Fibroblast of lung (primary cell): Measurements from ENCODE around the gene PRDM11. TPM values are rescaled to one million over a fixed set of nuclear protein-coding genes. Genes with fewer than 3 reads are reported as not detected.

Source experiments
- DNase-seq, 2 donors: peaks; one replicate each; pipeline versions ENCODE4 v3.0.0 to v3.0.0-alpha.2; 2010; ENCODE audit warnings: low read depth in 2 of 2
- H2AFZ ChIP-seq: 2 replicates; pipeline ENCODE4 v1.5.1; 2012; ENCODE audit warnings: low read length, control low read depth, inconsistent platforms
- H3K27ac ChIP-seq: 2 replicates; pipeline ENCODE4 v1.5.1; 2011; ENCODE audit warnings: low read length, control low read depth; ENCODE audit not compliant: insufficient read depth
- H3K27me3 ChIP-seq: 2 replicates; pipeline ENCODE4 v1.5.1; 2011; ENCODE audit warnings: mild to moderate bottlenecking, low read length; ENCODE audit not compliant: control insufficient read depth, insufficient read depth
- H3K36me3 ChIP-seq: 2 replicates; pipeline ENCODE4 v1.5.1; 2011; ENCODE audit warnings: low read length; ENCODE audit not compliant: control insufficient read depth, insufficient read depth
- H3K4me1 ChIP-seq: 2 replicates; pipeline ENCODE4 v1.5.1; 2011; ENCODE audit warnings: low read length; ENCODE audit not compliant: control insufficient read depth, insufficient read depth; ENCODE audit errors: extremely low read depth
- H3K4me2 ChIP-seq: 2 replicates; pipeline ENCODE4 v1.5.1; 2011; ENCODE audit warnings: low read length, control low read depth; ENCODE audit not compliant: insufficient read depth; ENCODE audit errors: extremely low read depth
- H3K4me3 ChIP-seq, 4 experiments: fragments of 200-600 bp in 1 of 4; sonication (generic) in 1 of 4; replicated peaks in 1 of 4; 2 replicates each; pipeline ENCODE4 v1.5.1; 2011 to 2016; ENCODE audit warnings: low read length in 4 of 4, low read depth in 3 of 4, mild to moderate bottlenecking in 3 of 4, control low read depth in 2 of 4, inconsistent platforms in 1 of 4, mixed read lengths in 1 of 4; ENCODE audit not compliant: insufficient read depth in 1 of 4; ENCODE audit errors: control extremely low read depth in 1 of 4
- H3K79me2 ChIP-seq: 2 replicates; pipeline ENCODE4 v1.5.1; 2012; ENCODE audit warnings: mild to moderate bottlenecking, low read length, inconsistent platforms; ENCODE audit not compliant: control insufficient read depth, insufficient read depth
- H3K9ac ChIP-seq: 2 replicates; pipeline ENCODE4 v1.5.1; 2011; ENCODE audit warnings: mild to moderate bottlenecking, low read length, control low read depth; ENCODE audit not compliant: insufficient read depth
- H3K9me3 ChIP-seq: 2 replicates; pipeline ENCODE4 v1.5.1; 2012; ENCODE audit warnings: low read depth, low read length; ENCODE audit not compliant: control insufficient read depth, insufficient read depth
- H4K20me1 ChIP-seq: 2 replicates; pipeline ENCODE4 v1.5.1; 2011; ENCODE audit warnings: low read length; ENCODE audit not compliant: control insufficient read depth, insufficient read depth; ENCODE audit errors: extremely low read depth
- EZH2 ChIP-seq: IDR thresholded peaks from 2 replicates; pipeline ENCODE4 v1.5.1; 2012; ENCODE audit warnings: low read length, control low read depth, mild to moderate bottlenecking; ENCODE audit errors: missing control alignments
- polyA plus RNA-seq, 2 donors: library from polyadenylated mRNA; depleted of rRNA in 1 of 2; stranded (reverse) in 1 of 2; unstranded in 1 of 2; fragments of >200 nt; gene quantifications; 2 replicates each; pipeline ENCODE4 v1.2.1, GENCODE V29; 2011 to 2012; ENCODE audit warnings: missing spikeins in 1 of 2
- total RNA-seq: library from RNA; depleted of rRNA; stranded (reverse); fragments of >200 nt; gene quantifications from 2 replicates; pipeline ENCODE4 v1.2.1, GENCODE V29; 2014
- TF ChIP-seq, protein P1 (sequence below), 2 donors: IDR thresholded peaks in 1 of 2; conservative IDR thresholded peaks in 1 of 2; 1 replicate in 1 of 2; 2 replicates in 1 of 2; pipeline ENCODE4 v1.5.1; 2011 to 2012; ENCODE audit warnings: low read length in 2 of 2, control low read depth in 1 of 2, inconsistent platforms in 1 of 2, low read depth in 1 of 2, mild to moderate bottlenecking in 1 of 2

The PRDM11 gene
- total and polyA plus RNA-seq, 2 donors (not counting 1 experiment from before 2014, with no cell fraction given), result 3.1 to 4.0 TPM

DNA sequence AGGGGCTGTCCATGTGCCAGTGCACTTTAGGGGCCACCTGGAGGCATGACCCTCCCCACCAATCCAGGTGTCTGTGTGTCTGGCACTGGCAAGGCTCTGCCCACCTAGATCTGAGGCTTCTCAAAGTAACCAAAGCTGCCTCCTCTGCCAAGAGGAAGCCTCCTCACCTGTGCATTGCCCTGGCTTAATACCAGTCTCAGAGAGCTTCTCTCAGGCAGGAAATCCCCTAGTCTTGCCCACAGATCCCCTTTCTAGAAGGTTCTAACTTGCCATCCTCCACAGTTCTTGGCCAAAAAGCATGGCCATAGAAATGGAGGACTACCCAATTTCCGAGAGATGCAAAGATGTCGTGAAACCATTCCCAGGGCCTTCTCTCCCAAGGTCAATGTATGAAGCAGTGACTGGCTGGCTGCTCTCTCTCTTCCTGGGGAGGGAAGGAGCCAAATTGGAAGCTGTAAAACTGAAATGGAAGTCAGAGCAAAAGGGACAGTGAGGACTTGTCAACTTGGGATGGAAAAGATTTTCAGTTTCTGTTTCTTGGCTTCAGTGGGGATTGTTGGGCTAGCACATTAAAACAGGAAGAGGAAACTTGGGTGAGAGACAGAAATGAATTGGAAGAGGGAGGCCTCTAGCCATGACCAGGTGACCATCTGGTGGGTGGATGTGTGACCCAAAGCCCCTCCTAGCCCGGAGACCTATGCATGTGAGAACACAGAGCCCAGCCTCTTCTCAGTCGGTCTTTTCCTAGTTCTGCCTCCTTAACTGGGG is 68.8 kb downstream of the PRDM11 start:
- no peaks in the 10 kb centered on the region for H3K79me2 ChIP-seq
- no peaks in the 10 kb centered on the region for H4K20me1 ChIP-seq
- no peaks in the 10 kb centered on the region for H3K4me1 ChIP-seq
- no peaks in the 10 kb centered on the region for H3K27me3 ChIP-seq
- no peak overlapping the region for H3K4me3 ChIP-seq
- TF ChIP-seq EZH2, result no peak
- TF ChIP-seq, protein P1, sequence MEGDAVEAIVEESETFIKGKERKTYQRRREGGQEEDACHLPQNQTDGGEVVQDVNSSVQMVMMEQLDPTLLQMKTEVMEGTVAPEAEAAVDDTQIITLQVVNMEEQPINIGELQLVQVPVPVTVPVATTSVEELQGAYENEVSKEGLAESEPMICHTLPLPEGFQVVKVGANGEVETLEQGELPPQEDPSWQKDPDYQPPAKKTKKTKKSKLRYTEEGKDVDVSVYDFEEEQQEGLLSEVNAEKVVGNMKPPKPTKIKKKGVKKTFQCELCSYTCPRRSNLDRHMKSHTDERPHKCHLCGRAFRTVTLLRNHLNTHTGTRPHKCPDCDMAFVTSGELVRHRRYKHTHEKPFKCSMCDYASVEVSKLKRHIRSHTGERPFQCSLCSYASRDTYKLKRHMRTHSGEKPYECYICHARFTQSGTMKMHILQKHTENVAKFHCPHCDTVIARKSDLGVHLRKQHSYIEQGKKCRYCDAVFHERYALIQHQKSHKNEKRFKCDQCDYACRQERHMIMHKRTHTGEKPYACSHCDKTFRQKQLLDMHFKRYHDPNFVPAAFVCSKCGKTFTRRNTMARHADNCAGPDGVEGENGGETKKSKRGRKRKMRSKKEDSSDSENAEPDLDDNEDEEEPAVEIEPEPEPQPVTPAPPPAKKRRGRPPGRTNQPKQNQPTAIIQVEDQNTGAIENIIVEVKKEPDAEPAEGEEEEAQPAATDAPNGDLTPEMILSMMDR (conservative IDR thresholded peaks at IDR 0.05 in 1 of 2, IDR thresholded peaks at IDR 0.05 in 1 of 2; ENCODE audit: low read depth in 1 of 2, low read length in 2 of 2), result no peak
- no peaks in the 10 kb centered on the region for H3K9me3 ChIP-seq
- H3K36me3 ChIP-seq, result no peaks in the 10 kb centered on the region
- H3K27ac ChIP-seq, result no peak overlapping the region
- no peak overlapping the region for H2AFZ ChIP-seq
- H3K9ac ChIP-seq, result no peak overlapping the region
- H3K4me2 ChIP-seq, result no peak overlapping the region
- no peak for DNase-seq

DNA sequence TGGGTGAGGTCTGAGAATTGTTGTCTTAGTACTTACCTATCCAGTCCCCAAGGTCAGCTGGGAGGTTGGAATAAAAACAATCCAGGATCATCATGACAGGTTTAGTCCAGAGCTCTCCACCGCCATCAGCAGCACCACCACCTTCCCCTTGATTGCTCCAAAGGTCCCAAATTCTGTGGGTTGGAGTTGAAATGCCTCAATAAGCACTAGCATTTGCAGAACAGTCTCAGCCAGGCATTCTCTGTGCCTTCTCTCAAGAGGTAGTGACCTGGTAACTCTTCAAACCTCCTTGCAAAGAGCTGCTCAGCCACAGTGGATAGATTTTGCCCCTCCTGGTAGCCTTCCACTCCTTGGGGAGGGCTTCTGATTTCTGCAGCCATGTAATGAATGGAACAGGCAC is 69.6 kb downstream of the PRDM11 start:
- Histone ChIP-seq H3K9ac (no peak overlapping the region), H2AFZ (no peak overlapping the region), H3K27ac (no peak overlapping the region), H3K9me3 (no peaks in the 10 kb centered on the region), H3K4me2 (no peak overlapping the region), H3K36me3 (no peaks in the 10 kb centered on the region), H3K27me3 (no peaks in the 10 kb centered on the region), H3K4me1 (no peaks in the 10 kb centered on the region), H3K79me2 (no peaks in the 10 kb centered on the region), H4K20me1 (no peaks in the 10 kb centered on the region), H3K4me3 (no peak overlapping the region)
- TF ChIP-seq, protein P1 (conservative IDR thresholded peaks at IDR 0.05 in 1 of 2, IDR thresholded peaks at IDR 0.05 in 1 of 2; ENCODE audit: low read depth in 1 of 2, low read length in 2 of 2), result no peak
- TF ChIP-seq EZH2, result no peak
- DNase-seq, result no peak

DNA sequence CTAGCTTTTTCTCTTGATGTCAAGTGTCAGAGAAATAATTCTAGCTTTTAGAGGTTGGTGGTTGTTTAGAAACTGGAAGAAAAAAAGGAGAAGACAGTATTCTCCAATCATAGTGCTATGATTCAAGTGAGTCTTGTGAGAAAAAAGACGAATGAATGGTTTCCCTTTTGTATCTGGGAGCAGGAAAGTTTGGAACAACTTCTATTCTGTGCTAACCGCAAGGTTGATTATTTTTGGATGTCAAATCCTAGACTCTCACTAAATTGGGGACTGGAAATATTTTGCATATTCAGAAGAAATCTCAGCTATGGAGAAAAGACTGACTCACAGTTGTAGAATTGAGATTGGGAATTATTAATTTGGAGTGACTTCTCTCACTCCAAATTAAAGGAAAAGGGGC is 70.5 kb downstream of the PRDM11 start:
- Histone ChIP-seq H3K27me3 (no peaks in the 10 kb centered on the region), H3K27ac (no peak overlapping the region), H3K4me2 (no peak overlapping the region), H4K20me1 (no peaks in the 10 kb centered on the region), H3K4me1 (no peaks in the 10 kb centered on the region), H2AFZ (no peak overlapping the region), H3K36me3 (no peaks in the 10 kb centered on the region), H3K9ac (no peak overlapping the region), H3K79me2 (no peaks in the 10 kb centered on the region), H3K4me3 (no peak overlapping the region), H3K9me3 (no peaks in the 10 kb centered on the region)
- TF ChIP-seq, protein P1 (conservative IDR thresholded peaks at IDR 0.05 in 1 of 2, IDR thresholded peaks at IDR 0.05 in 1 of 2; ENCODE audit: low read depth in 1 of 2, low read length in 2 of 2), result no peak
- TF ChIP-seq EZH2, result no peak
- DNase-seq, result peak in 1 of 2 donors; percentile 53
